H9 (cell line): ENCODE data around the gene NEURL2. TPM values are rescaled to one million over a fixed set of nuclear protein-coding genes. Genes with fewer than 3 reads are reported as not detected.

Source experiments
- DNase-seq: peaks from one replicate; pipeline ENCODE4 v3.0.0-alpha.2; 2017
- H2AFZ ChIP-seq: one replicate; pipeline ENCODE4 v1.6.1; 2013; ENCODE audit warnings: mild to moderate bottlenecking, low read length, control low read depth, moderate library complexity
- H2AK5ac ChIP-seq: 2 replicates; pipeline ENCODE4 v1.6.1; 2013; ENCODE audit warnings: low read length, control low read depth, mixed read lengths; ENCODE audit not compliant: insufficient read length
- H2BK120ac ChIP-seq: one replicate; pipeline ENCODE4 v1.6.1; 2013; ENCODE audit warnings: low read depth, mild to moderate bottlenecking, low read length, control low read depth, inconsistent platforms; ENCODE audit not compliant: poor library complexity, severe bottlenecking
- H2BK12ac ChIP-seq: 2 replicates; pipeline ENCODE4 v1.6.1; 2013; ENCODE audit warnings: low read length, control low read depth, mixed read lengths, low read depth; ENCODE audit not compliant: insufficient read length
- H2BK15ac ChIP-seq: 2 replicates; pipeline ENCODE4 v1.6.1; 2013; ENCODE audit warnings: low read depth, low read length, control low read depth
- H2BK20ac ChIP-seq: one replicate; pipeline ENCODE4 v1.6.1; 2013; ENCODE audit warnings: low read depth, mild to moderate bottlenecking, low read length, control low read depth, inconsistent platforms; ENCODE audit not compliant: poor library complexity, severe bottlenecking
- H2BK5ac ChIP-seq: 2 replicates; pipeline ENCODE4 v1.6.1; 2013; ENCODE audit warnings: low read length, control low read depth, mixed read lengths; ENCODE audit not compliant: insufficient read length
- H3K14ac ChIP-seq: 2 replicates; pipeline ENCODE4 v1.6.1; 2013; ENCODE audit warnings: low read length, control low read depth; ENCODE audit not compliant: insufficient read depth
- H3K18ac ChIP-seq: 2 replicates; pipeline ENCODE4 v1.6.1; 2013; ENCODE audit warnings: low read depth, mild to moderate bottlenecking, mixed read lengths, low read length, control low read depth; ENCODE audit not compliant: insufficient read length
- H3K23ac ChIP-seq: 2 replicates; pipeline ENCODE4 v1.6.1; 2013; ENCODE audit warnings: low read length, control low read depth, mixed read lengths, low read depth; ENCODE audit not compliant: insufficient read length
- H3K23me2 ChIP-seq: 2 replicates; pipeline ENCODE4 v1.6.1; 2013; ENCODE audit warnings: low read depth, mild to moderate bottlenecking, mixed read lengths, low read length, control low read depth; ENCODE audit not compliant: insufficient read length, poor library complexity, severe bottlenecking
- H3K27ac ChIP-seq: 2 replicates; pipeline ENCODE4 v1.5.1; 2013; ENCODE audit warnings: low read length, control low read depth, mixed read lengths, low read depth; ENCODE audit not compliant: insufficient read length
- H3K27me3 ChIP-seq: 2 replicates; pipeline ENCODE4 v1.6.1; 2013; ENCODE audit warnings: low read length, control low read depth, inconsistent platforms; ENCODE audit not compliant: insufficient read depth
- H3K4ac ChIP-seq: 2 replicates; pipeline ENCODE4 v1.6.1; 2013; ENCODE audit warnings: low read depth, mild to moderate bottlenecking, control low read depth, inconsistent platforms, low read length, moderate library complexity
- H3K4me1 ChIP-seq: 2 replicates; pipeline ENCODE4 v1.6.1; 2013; ENCODE audit warnings: low read length, control low read depth, inconsistent platforms; ENCODE audit not compliant: insufficient read depth
- H3K4me2 ChIP-seq: 2 replicates; pipeline ENCODE4 v1.6.1; 2013; ENCODE audit warnings: low read length, control low read depth, mixed read lengths; ENCODE audit not compliant: insufficient read length, insufficient read depth
- H3K56ac ChIP-seq: 2 replicates; pipeline ENCODE4 v1.6.1; 2013; ENCODE audit warnings: low read depth, mild to moderate bottlenecking, mixed read lengths, low read length, control low read depth; ENCODE audit not compliant: insufficient read length
- H3K79me1 ChIP-seq: 2 replicates; pipeline ENCODE4 v1.6.1; 2013; ENCODE audit warnings: low read depth, mild to moderate bottlenecking, moderate library complexity, low read length, control low read depth, inconsistent platforms; ENCODE audit not compliant: insufficient read depth, poor library complexity, severe bottlenecking
- H3K79me2 ChIP-seq: 2 replicates; pipeline ENCODE4 v1.6.1; 2013; ENCODE audit warnings: low read length, control low read depth, inconsistent platforms; ENCODE audit not compliant: insufficient read depth
- H3K9ac ChIP-seq: 2 replicates; pipeline ENCODE4 v1.6.1; 2013; ENCODE audit warnings: low read length, control low read depth, mixed read lengths; ENCODE audit not compliant: insufficient read length; ENCODE audit errors: extremely low read depth
- H3K9me3 ChIP-seq: one replicate; pipeline ENCODE4 v1.6.1; 2013; ENCODE audit warnings: low read depth, low read length, inconsistent platforms; ENCODE audit not compliant: control insufficient read depth
- H3T11ph ChIP-seq: one replicate; pipeline ENCODE4 v1.6.1; 2013; ENCODE audit warnings: mild to moderate bottlenecking, low read length, control low read depth, inconsistent platforms
- H4K20me1 ChIP-seq: one replicate; pipeline ENCODE4 v1.6.1; 2013; ENCODE audit not compliant: control insufficient read depth, insufficient read length, insufficient read depth
- H4K5ac ChIP-seq: 2 replicates; pipeline ENCODE4 v1.6.1; 2013; ENCODE audit warnings: low read depth, mild to moderate bottlenecking, mixed read lengths, low read length, control low read depth; ENCODE audit not compliant: insufficient read length
- H4K8ac ChIP-seq: replicated peaks from 2 replicates; pipeline ENCODE4 v1.6.1; 2013; ENCODE audit warnings: low read length, control low read depth, mixed read lengths, low read depth; ENCODE audit not compliant: insufficient read length
- H4K91ac ChIP-seq: 2 replicates; pipeline ENCODE4 v1.6.1; 2013; ENCODE audit warnings: low read depth, mild to moderate bottlenecking, moderate library complexity, mixed read lengths, low read length, control low read depth; ENCODE audit not compliant: insufficient read length
- H3K27ac Mint-ChIP-seq, 3 experiments: 2 replicates in 2 of 3; 3 replicates in 1 of 3; pipeline ENCODE4 v1.8.0; 2020 to 2021; ENCODE audit warnings: mixed read lengths in 3 of 3, mild to moderate bottlenecking in 1 of 3, moderate library complexity in 1 of 3
- H3K27me3 Mint-ChIP-seq: 2 replicates; pipeline ENCODE4 v1.8.0; 2021; ENCODE audit warnings: low read depth, mild to moderate bottlenecking, moderate library complexity, mixed read lengths
- H3K36me3 Mint-ChIP-seq, 3 experiments: 2 replicates in 2 of 3; 3 replicates in 1 of 3; pipeline ENCODE4 v1.8.0; 2020 to 2021; ENCODE audit warnings: low read depth in 3 of 3, mixed read lengths in 3 of 3; ENCODE audit not compliant: insufficient read depth in 1 of 3
- H3K4me1 Mint-ChIP-seq, 2 experiments: 2 replicates each; pipeline ENCODE4 v1.8.0; 2020; ENCODE audit warnings: mixed read lengths in 2 of 2
- H3K4me3 Mint-ChIP-seq, 2 experiments: 2 replicates in 1 of 2; 3 replicates in 1 of 2; pipeline ENCODE4 v1.8.0; 2020 to 2021; ENCODE audit warnings: mild to moderate bottlenecking in 2 of 2, mixed read lengths in 2 of 2, moderate library complexity in 1 of 2
- H3K9me3 Mint-ChIP-seq, 2 experiments: 2 replicates in 1 of 2; 3 replicates in 1 of 2; pipeline ENCODE4 v1.8.0; 2020; ENCODE audit warnings: mild to moderate bottlenecking in 2 of 2, mixed read lengths in 2 of 2, moderate library complexity in 1 of 2
- CTCF ChIP-seq: fragments of 200-600 bp; sonication (generic); conservative IDR thresholded peaks from 3 replicates; pipeline ENCODE4 v1.8.0; 2021; ENCODE audit warnings: antibody characterized with exemption, mild to moderate bottlenecking
- WGBS: extraction: QIAGEN DNeasy Blood & Tissue Kit; methylation state at CpG from one replicate; pipeline ENCODE4 v1.1.7; 2013; ENCODE audit warnings: missing lambda C conversion rate, low lambda C conversion rate, mixed read lengths; ENCODE audit not compliant: insufficient read length; ENCODE audit errors: extremely low coverage; 5-methylcytosine and 5-hydroxymethylcytosine counted together
- total RNA-seq: library from RNA; stranded (reverse); gene quantifications from 2 replicates; pipeline ENCODE4 v1.2.1, GENCODE V29; 2021

Gene NEURL2
- total RNA-seq, 1 experiment from 2014 or later: 5.4 TPM

- no peak overlapping the region for H3K27ac ChIP-seq
- H2BK5ac ChIP-seq: no peak overlapping the region
- H3K9me3 Mint-ChIP-seq: no peaks in the 10 kb centered on the region
- no peak overlapping the region for H2BK20ac ChIP-seq
- H4K8ac ChIP-seq: no peak overlapping the region
- no peaks in the 10 kb centered on the region for H3K27me3 ChIP-seq
- H3K27ac Mint-ChIP-seq: peak overlapping the region in 2 of 3 experiments; percentile 45 to 78; a peak in 2 of 7 replicates
- no peak overlapping the region for H3T11ph ChIP-seq
- no peak overlapping the region for H3K4ac ChIP-seq
- peak overlapping the region; percentile 16 for H3K4me2 ChIP-seq
- TF ChIP-seq CTCF: no peak
- peaks cover 9 to 18% of the 10 kb centered on the region in 2 experiments for H3K4me1 Mint-ChIP-seq
- DNase-seq: no peak
- no peak overlapping the region for H2BK15ac ChIP-seq
- no peak overlapping the region for H2BK120ac ChIP-seq
- no peak overlapping the region for H2AK5ac ChIP-seq
- H3K79me2 ChIP-seq: no peaks in the 10 kb centered on the region
- H3K9ac ChIP-seq: no peak overlapping the region
- H4K91ac ChIP-seq: no peak overlapping the region
- no peaks in the 10 kb centered on the region for H3K79me1 ChIP-seq
- peaks cover 34 to 37% (median 35%) of the 10 kb centered on the region in 3 experiments; a peak in 6 of 7 replicates for H3K36me3 Mint-ChIP-seq
- no peaks in the 10 kb centered on the region for H3K27me3 Mint-ChIP-seq
- H3K23me2 ChIP-seq: peaks cover 16% of the 10 kb centered on the region
- H3K4me3 Mint-ChIP-seq: peak overlapping the region; percentile 81 to 92
- no peak overlapping the region for H3K23ac ChIP-seq
- H4K5ac ChIP-seq: no peak overlapping the region
- no CpG with 5 or more reads among the region's 22 CpGs for WGBS
- no peaks in the 10 kb centered on the region for H3K4me1 ChIP-seq
- H3K14ac ChIP-seq: no peak overlapping the region
- H2BK12ac ChIP-seq: no peak overlapping the region
- no peak overlapping the region for H3K18ac ChIP-seq
- H3K9me3 ChIP-seq: no peaks in the 10 kb centered on the region
- no peak overlapping the region for H2AFZ ChIP-seq
- no peak overlapping the region for H3K56ac ChIP-seq
- no peaks in the 10 kb centered on the region for H4K20me1 ChIP-seq
Measured at GRCh38 chr20:45909817-45910669, 19.0 kb upstream of the NEURL2 start.
